ENCODE results near the gene KBTBD12.

Gene KBTBD12

GRCh38 chr3:127984241-127984975 lies 69.4 kb downstream of the KBTBD12 start:
- Histone ChIP-seq H3K9me3 (ENCODE audit: insufficient read depth, low read length, severe bottlenecking) (no peaks in the 10 kb centered on the region), H3K4me3 (ENCODE audit: low read depth in 1 of 2, low read length in 2 of 2) (no peak overlapping the region), H4K20me1 (ENCODE audit: insufficient read depth, low read length) (no peaks in the 10 kb centered on the region), H3K27ac (ENCODE audit: low read length) (no peak overlapping the region), H3K9ac (ENCODE audit: low read depth, low read length) (no peak overlapping the region), H3K27me3 (ENCODE audit: insufficient read depth, low read length, poor library complexity) (no peaks in the 10 kb centered on the region), H3K4me1 (ENCODE audit: insufficient read depth, low read length) (no peaks in the 10 kb centered on the region), H3K79me2 (ENCODE audit: insufficient read depth, low read length) (no peaks in the 10 kb centered on the region), H2AFZ (ENCODE audit: low read depth, low read length) (no peak overlapping the region), H3K36me3 (ENCODE audit: insufficient read depth, low read length) (no peaks in the 10 kb centered on the region), H3K4me2 (ENCODE audit: insufficient read depth, low read length) (no peak overlapping the region)
- ATAC-seq (ENCODE audit: insufficient read depth, low read depth): no peak
- no peak for DNase-seq
- TF ChIP-seq CTCF (IDR thresholded peaks at IDR 0.05; ENCODE audit: borderline replicate concordance, extremely low read depth, low read length, poor library complexity, severe bottlenecking) (no peak), EZH2 (IDR thresholded peaks at IDR 0.05; ENCODE audit: borderline replicate concordance, low read depth, low read length, severe bottlenecking) (no peak)

- Histone ChIP-seq H2AFZ (ENCODE audit: low read depth, low read length) (no peak overlapping the region), H3K4me3 (ENCODE audit: low read depth in 1 of 2, low read length in 2 of 2) (no peak overlapping the region), H3K27ac (ENCODE audit: low read length) (no peak overlapping the region), H3K36me3 (ENCODE audit: insufficient read depth, low read length) (no peaks in the 10 kb centered on the region), H3K9me3 (ENCODE audit: insufficient read depth, low read length, severe bottlenecking) (no peaks in the 10 kb centered on the region), H3K79me2 (ENCODE audit: insufficient read depth, low read length) (no peaks in the 10 kb centered on the region), H3K9ac (ENCODE audit: low read depth, low read length) (no peak overlapping the region), H4K20me1 (ENCODE audit: insufficient read depth, low read length) (no peaks in the 10 kb centered on the region), H3K27me3 (ENCODE audit: insufficient read depth, low read length, poor library complexity) (no peaks in the 10 kb centered on the region), H3K4me1 (ENCODE audit: insufficient read depth, low read length) (no peaks in the 10 kb centered on the region), H3K4me2 (ENCODE audit: insufficient read depth, low read length) (no peak overlapping the region)
- DNase-seq: no peak
- TF ChIP-seq EZH2 (IDR thresholded peaks at IDR 0.05; ENCODE audit: borderline replicate concordance, low read depth, low read length, severe bottlenecking): no peak
- no peak for TF ChIP-seq CTCF (IDR thresholded peaks at IDR 0.05; ENCODE audit: borderline replicate concordance, extremely low read depth, low read length, poor library complexity, severe bottlenecking)
- no peak for ATAC-seq (ENCODE audit: insufficient read depth, low read depth)
These were observed 70.2 kb downstream of the KBTBD12 start for GRCh38 chr3:127985216-127985615.

GRCh38 chr3:127985655-127986225 lies 70.7 kb downstream of the KBTBD12 start:
- H3K79me2 ChIP-seq (ENCODE audit: insufficient read depth, low read length): no peaks in the 10 kb centered on the region
- H3K4me3 ChIP-seq (ENCODE audit: low read depth in 1 of 2, low read length in 2 of 2): no peak overlapping the region
- H3K4me1 ChIP-seq (ENCODE audit: insufficient read depth, low read length): no peaks in the 10 kb centered on the region
- H3K27me3 ChIP-seq (ENCODE audit: insufficient read depth, low read length, poor library complexity): no peaks in the 10 kb centered on the region
- H3K4me2 ChIP-seq (ENCODE audit: insufficient read depth, low read length): no peak overlapping the region
- no peak for ATAC-seq (ENCODE audit: insufficient read depth, low read depth)
- DNase-seq: no peak
- H2AFZ ChIP-seq (ENCODE audit: low read depth, low read length): no peak overlapping the region
- H3K9ac ChIP-seq (ENCODE audit: low read depth, low read length): no peak overlapping the region
- TF ChIP-seq CTCF (IDR thresholded peaks at IDR 0.05; ENCODE audit: borderline replicate concordance, extremely low read depth, low read length, poor library complexity, severe bottlenecking) (no peak), EZH2 (IDR thresholded peaks at IDR 0.05; ENCODE audit: borderline replicate concordance, low read depth, low read length, severe bottlenecking) (no peak)
- no peaks in the 10 kb centered on the region for H3K9me3 ChIP-seq (ENCODE audit: insufficient read depth, low read length, severe bottlenecking)
- no peaks in the 10 kb centered on the region for H3K36me3 ChIP-seq (ENCODE audit: insufficient read depth, low read length)
- no peak overlapping the region for H3K27ac ChIP-seq (ENCODE audit: low read length)
- H4K20me1 ChIP-seq (ENCODE audit: insufficient read depth, low read length): no peaks in the 10 kb centered on the region

Data from DND-41 (cell line).